ENCODE data around the gene BIRC7.

BIRC7 gene

DNA sequence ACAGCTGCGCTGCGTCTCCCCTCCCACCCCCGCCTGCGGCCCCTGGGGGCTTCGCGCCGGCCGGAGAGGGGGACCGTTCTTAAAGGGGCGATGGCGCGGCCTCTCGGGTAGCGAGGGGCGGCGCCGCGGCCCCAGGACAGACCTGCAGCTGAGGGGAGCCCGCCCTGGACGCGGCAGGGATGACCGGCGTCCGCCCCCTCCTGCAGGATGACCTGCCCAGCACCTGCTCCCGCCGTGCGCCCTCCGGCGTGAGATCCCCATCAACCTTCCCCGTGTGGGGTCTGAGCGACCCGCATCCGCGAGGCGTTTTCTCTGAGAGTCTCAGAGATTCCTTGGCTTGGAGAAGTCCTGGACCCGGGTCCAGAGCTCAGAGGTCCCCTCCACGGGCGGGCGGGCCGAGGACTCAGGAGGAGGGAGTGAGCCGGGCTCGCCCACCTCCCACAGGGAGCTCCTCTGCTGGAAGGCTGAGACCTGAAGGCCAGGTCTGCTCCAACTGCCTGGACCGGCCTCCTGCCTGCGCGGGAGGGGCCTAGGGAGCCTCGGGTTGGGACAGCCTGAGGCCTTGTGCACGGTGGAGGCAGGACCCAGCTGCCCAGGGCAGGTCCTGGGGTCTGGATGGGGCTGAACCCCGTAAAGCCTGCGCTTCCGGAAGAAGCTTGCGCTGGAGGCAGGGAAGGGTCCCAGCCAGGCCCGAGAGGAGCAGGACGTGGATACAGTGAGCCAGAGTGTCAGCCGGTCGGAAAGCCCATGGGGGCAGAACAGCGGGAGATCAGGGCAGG lies 19.1 kb downstream of the BIRC7 start:
- TF ChIP-seq POLR2AphosphoS5 (IDR thresholded peaks at IDR 0.05; ENCODE audit: low read depth, low read length): no peak
- TF ChIP-seq POLR2A (IDR thresholded peaks at IDR 0.05; ENCODE audit: low read depth, low read length): no peak
- TF ChIP-seq TAF1 (IDR thresholded peaks at IDR 0.05; ENCODE audit: borderline replicate concordance, low read depth, low read length): no peak
- DNase-seq (ENCODE audit: insufficient read length) (no peak), FAIRE-seq (no peak)

DNA sequence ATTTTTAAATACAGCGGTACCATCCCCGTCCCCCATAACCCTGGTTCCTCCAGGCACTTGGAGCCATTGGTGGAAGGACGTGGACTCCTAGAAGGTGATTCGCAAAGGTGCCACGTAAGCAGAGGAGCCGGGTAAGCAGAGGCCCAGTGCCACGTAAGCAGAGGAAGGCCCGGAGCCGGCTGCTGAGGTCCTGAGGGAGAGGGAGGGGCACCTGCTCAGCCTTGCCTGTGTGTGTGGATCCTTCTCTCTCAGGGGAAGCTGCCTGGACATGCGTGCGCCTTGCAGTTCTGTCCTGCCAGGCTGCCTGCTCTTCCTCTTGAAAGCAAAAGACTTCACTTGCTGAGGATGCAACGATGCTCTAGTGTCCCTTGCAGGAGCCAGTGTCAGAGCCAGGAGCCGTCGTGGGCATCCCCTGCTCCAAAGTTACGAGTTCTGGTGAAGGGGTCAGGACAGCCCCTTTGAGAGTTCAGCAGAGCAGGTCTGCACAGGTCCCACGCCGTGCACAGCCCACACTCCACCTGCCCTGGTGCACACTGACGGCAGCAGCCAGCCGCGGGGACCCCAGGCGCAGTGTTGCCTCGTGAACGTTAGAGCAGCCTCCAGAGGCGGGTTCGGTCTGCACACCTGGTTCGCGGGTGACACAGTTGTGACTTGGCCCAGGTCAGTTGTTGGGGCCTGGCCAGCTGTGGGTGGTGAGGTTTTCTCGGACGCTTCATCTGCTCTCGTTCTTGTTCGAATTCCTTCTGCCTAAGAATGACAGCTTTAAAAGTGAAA lies 20.4 kb downstream of the BIRC7 start:
- no peak for DNase-seq (ENCODE audit: insufficient read length)
- no peak for TF ChIP-seq POLR2AphosphoS5 (IDR thresholded peaks at IDR 0.05; ENCODE audit: low read depth, low read length)
- no peak for TF ChIP-seq TAF1 (IDR thresholded peaks at IDR 0.05; ENCODE audit: borderline replicate concordance, low read depth, low read length)
- no peak for TF ChIP-seq POLR2A (IDR thresholded peaks at IDR 0.05; ENCODE audit: low read depth, low read length)
- no peak for FAIRE-seq

DNA sequence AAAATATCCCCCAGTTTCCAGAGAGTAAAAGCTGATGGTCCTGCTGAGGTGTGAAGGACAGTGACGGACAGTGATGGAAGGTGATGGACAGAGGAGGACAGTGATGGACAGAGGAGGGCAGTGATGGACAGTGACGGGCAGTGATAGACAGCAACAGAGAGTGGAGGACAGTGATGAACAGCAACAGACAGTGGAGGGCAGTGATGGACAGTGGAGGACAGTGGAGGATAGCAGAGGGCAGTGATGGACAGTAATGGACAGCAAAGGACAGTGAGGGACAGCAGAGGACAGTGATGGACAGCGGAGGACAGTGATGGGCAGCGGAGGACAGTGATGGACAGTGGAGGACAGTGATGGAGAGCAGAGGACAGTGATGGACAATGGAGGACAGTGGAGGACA lies 21.2 kb downstream of the BIRC7 start:
- TF ChIP-seq POLR2AphosphoS5 (IDR thresholded peaks at IDR 0.05; ENCODE audit: low read depth, low read length) (no peak), POLR2A (IDR thresholded peaks at IDR 0.05; ENCODE audit: low read depth, low read length) (no peak), TAF1 (IDR thresholded peaks at IDR 0.05; ENCODE audit: borderline replicate concordance, low read depth, low read length) (no peak)
- FAIRE-seq (no peak), DNase-seq (ENCODE audit: insufficient read length) (no peak)

DNA sequence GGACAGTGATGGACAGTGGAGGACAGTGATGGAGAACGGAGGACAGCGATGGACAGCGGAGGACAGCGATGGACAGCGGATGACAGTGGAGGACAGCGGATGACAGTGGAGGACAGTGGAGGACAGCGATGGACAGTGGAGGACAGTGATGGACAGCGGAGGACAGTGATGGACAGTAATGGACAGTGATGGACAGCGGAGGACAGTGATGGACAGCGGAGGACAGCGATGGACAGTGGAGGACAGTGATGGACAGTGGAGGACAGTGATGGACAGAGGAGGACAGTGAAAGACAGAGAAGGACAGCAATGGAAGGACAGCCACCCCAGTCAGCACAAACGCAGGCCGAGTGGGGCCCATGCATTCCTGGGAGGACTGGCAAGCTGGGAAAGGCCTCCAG lies 21.9 kb downstream of the BIRC7 start:
- no peak for DNase-seq (ENCODE audit: insufficient read length)
- TF ChIP-seq POLR2AphosphoS5 (IDR thresholded peaks at IDR 0.05; ENCODE audit: low read depth, low read length) (no peak), TAF1 (IDR thresholded peaks at IDR 0.05; ENCODE audit: borderline replicate concordance, low read depth, low read length) (no peak), POLR2A (IDR thresholded peaks at IDR 0.05; ENCODE audit: low read depth, low read length) (no peak)
- no peak for FAIRE-seq

DNA sequence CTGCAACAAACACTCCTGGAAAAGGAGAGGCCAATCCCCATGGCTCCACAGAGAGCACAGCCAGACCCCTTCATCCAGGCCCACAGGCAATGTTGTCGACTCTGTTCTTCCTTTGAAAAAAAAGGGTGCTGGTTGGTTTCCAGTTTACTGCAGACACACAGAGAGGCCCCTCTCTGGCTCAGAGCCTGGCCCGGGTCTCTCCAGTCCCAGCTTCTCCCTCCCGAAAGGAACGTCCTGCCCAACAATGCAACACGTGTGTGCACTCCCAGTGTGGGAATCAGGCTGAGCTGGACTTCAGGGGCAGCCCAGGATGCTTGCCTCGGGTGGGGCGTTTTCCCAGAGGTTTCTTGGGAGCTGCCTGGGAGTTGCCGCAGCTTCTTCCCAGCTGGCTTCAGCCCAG lies 23.1 kb downstream of the BIRC7 start:
- TF ChIP-seq POLR2A (IDR thresholded peaks at IDR 0.05; ENCODE audit: low read depth, low read length): no peak
- TF ChIP-seq TAF1 (IDR thresholded peaks at IDR 0.05; ENCODE audit: borderline replicate concordance, low read depth, low read length): no peak
- TF ChIP-seq POLR2AphosphoS5 (IDR thresholded peaks at IDR 0.05; ENCODE audit: low read depth, low read length): no peak
- FAIRE-seq (no peak), DNase-seq (ENCODE audit: insufficient read length) (no peak)

DNA sequence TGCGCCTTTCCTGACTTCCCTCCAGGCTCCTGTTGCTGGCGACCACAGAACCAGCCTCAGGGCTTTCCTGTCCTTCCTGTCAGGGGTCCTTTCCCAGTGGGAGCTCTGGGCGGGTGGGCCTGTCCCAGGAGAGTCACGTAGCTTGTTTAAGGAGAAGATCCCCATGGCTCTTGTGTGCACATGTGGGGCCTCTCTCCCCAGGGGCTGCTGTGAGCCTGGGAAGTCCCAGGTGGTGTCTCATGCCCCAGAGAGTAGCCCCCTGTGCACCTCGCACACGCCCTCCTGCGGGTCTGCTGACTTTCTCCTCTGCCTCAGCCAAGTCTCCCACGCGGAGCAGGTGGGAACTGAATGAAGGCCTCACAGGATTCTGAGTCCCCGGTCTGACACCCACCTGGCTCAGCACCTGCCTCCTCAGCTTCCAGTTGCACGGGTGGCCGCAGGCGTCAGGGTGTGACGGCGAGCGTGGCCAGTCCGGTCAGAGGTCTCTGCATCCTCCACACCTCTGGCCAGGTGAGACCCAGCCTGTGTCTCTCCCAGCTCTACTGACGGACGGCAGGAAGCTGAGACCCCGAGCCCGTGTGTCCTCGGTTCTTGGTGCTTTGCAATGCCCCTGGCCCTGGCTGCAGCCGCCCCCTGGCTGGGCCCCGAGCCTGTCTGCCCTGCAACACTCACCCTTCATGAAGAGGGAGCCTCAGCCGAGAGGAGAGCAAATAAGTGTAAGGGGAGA lies 24.2 kb downstream of the BIRC7 start:
- no peak for FAIRE-seq
- TF ChIP-seq POLR2A (IDR thresholded peaks at IDR 0.05; ENCODE audit: low read depth, low read length) (no peak), POLR2AphosphoS5 (IDR thresholded peaks at IDR 0.05; ENCODE audit: low read depth, low read length) (no peak)
- DNase-seq (ENCODE audit: insufficient read length): no peak

DNA sequence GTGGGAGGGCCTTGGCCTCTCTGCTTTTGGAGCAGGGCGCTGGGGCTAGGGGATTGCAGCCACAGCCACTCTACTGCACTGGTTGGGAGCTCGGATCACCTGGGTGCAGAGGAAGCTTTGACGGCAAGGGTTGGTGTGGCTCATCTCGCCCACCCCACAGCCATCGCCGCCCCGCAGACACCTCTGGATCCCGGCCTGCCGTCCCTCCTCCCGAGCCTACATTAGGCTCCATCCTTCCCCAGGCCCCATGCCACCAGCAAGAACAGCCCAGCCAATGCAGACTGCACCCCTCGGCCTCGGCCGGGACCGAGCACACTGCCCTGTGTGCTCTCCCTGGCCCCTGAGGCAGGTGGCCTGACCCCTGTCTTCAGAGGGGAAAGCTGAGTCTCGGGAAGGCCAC lies 24.8 kb downstream of the BIRC7 start:
- TF ChIP-seq POLR2AphosphoS5 (IDR thresholded peaks at IDR 0.05; ENCODE audit: low read depth, low read length): no peak
- TF ChIP-seq TAF1 (IDR thresholded peaks at IDR 0.05; ENCODE audit: borderline replicate concordance, low read depth, low read length): no peak
- TF ChIP-seq POLR2A (IDR thresholded peaks at IDR 0.05; ENCODE audit: low read depth, low read length): no peak

DNA sequence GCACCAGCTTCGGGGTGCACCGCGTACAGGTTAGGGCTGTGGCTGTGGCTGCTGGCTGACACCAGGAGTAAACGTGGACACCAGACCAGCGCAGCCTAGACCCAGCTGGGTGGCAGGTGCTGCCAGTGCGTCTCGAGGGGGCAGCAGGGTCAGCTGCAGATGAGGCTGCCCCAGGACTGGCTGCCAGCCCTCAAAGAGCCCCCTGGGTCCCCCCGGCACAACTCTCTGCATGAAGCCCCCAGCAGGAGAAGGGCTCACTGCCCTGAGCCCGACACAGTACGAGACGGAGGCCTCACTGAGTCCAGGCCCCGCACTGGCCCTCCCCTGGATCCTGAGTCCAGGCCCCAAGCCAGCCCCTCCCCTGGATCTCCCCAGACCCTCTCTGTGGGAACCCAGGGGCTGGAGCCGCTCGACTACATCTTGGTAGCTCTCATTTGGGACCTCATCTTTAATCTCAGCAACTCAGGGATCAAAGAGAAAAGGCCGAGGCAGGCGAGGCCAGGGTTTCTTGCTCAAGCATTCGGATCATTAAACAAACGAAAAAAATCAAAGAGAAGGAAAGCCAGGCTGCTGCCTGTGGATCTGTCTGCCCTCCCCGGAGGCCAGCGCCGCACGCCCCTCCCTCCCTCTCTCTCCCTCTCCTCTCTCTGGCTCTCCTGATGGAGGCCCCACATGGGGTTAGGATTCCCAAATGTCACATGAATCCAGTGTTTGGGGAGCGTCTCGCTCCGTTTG lies 25.5 kb downstream of the BIRC7 start:
- DNase-seq (ENCODE audit: insufficient read length) (no peak), FAIRE-seq (no peak)
- TF ChIP-seq POLR2AphosphoS5 (IDR thresholded peaks at IDR 0.05; ENCODE audit: low read depth, low read length) (no peak), POLR2A (IDR thresholded peaks at IDR 0.05; ENCODE audit: low read depth, low read length) (no peak)

More for the DNA sequence above, 24.8 kb downstream of the BIRC7 start:
- FAIRE-seq (no peak), DNase-seq (ENCODE audit: insufficient read length) (no peak)

DNA sequence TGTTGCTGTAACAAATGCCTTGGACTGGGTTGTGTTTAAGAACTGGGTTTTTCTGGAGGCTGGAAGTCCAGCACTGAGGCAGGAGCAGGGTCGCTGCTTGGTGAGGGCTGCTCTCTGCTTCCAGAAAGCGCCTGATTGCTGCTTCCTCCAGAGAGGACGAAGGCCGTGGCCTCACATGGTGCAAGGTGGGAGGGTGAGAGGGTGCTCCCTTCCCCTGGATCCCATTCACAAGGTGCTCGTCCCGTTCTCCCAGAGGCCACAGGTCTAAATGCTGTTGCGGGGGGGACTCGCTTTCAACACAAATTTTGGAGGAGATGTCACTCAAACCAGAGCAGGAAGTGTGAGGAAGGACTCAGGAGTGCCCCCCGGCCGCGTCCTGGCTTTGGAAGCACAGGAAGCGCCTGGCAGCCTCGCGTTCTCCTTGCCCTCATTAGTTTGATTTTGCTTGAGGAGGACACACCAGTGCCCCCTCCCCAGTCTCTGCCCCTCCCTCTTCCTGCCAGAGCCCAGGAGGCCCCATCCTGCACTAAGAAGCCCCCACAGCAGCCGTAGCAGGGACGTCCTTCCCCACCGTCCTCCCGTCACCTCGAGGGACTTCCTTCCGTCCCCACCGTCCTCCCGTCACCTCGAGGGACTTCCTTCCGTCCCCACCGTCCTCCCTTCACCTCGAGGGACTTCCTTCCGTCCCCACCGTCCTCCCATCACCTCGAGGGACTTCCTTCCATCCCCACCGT lies 26.3 kb downstream of the BIRC7 start:
- DNase-seq (ENCODE audit: insufficient read length): no peak
- no peak for FAIRE-seq
- no peak for TF ChIP-seq POLR2A (IDR thresholded peaks at IDR 0.05; ENCODE audit: low read depth, low read length)
- no peak for TF ChIP-seq TAF1 (IDR thresholded peaks at IDR 0.05; ENCODE audit: borderline replicate concordance, low read depth, low read length)
- no peak for TF ChIP-seq POLR2AphosphoS5 (IDR thresholded peaks at IDR 0.05; ENCODE audit: low read depth, low read length)

DNA sequence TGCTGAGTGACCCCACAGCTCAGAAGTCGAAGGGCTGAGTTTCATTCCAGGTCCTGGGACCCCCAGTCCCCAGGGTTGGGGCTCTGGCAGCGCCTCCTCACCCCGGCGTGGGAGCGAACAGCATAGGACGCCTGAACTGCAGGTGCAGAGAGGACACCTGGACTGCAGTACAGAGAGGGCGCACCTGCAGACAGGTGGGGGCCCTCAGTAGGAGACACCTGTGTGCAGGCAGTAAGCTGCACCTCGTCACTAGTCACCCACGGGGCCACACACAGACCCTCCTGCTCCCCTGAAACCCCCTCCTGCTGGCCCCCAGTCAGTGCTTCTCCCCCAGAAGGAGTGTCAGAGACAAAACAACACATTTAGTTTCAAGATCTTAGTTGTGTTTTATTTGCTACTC lies 27.1 kb downstream of the BIRC7 start:
- FAIRE-seq (no peak), DNase-seq (ENCODE audit: insufficient read length) (no peak)
- TF ChIP-seq POLR2A (IDR thresholded peaks at IDR 0.05; ENCODE audit: low read depth, low read length) (no peak), TAF1 (IDR thresholded peaks at IDR 0.05; ENCODE audit: borderline replicate concordance, low read depth, low read length) (no peak), POLR2AphosphoS5 (IDR thresholded peaks at IDR 0.05; ENCODE audit: low read depth, low read length) (no peak)
